HG02981 (cell line): ENCODE data around the gene PPP1R36.
"Not testable (repeated sequence)": the region's sequence is repeated elsewhere in the genome, so short reads cannot be mapped to it uniquely, and the experiment has no call there.

ENCODE experiments used
- ATAC-seq: cut with Tn5 transposase; IDR thresholded peaks from one replicate; pipeline ENCODE4 v1.9.1; 2021; ENCODE audit warnings: mild to moderate bottlenecking, moderate library complexity; ENCODE audit not compliant: unreplicated experiment

Gene PPP1R36

GRCh38 chr14:64562436-64562835 lies 12.7 kb downstream of the PPP1R36 start:
- no peak for ATAC-seq

GRCh38 chr14:64563696-64564095 lies 13.9 kb downstream of the PPP1R36 start:
- ATAC-seq: no peak

- ATAC-seq: no peak
These were observed 16.9 kb downstream of the PPP1R36 start for GRCh38 chr14:64566651-64567122.

- ATAC-seq: no peak
These were observed 19.4 kb downstream of the PPP1R36 start for GRCh38 chr14:64569138-64569631.

- ATAC-seq: not testable (repeated sequence)
These were observed 19.9 kb downstream of the PPP1R36 start for GRCh38 chr14:64569646-64570045.

GRCh38 chr14:64572386-64573104 lies 22.8 kb downstream of the PPP1R36 start:
- ATAC-seq: no peak

GRCh38 chr14:64573109-64573508 lies 23.3 kb downstream of the PPP1R36 start:
- no peak for ATAC-seq

GRCh38 chr14:64574371-64575107 lies 24.8 kb downstream of the PPP1R36 start:
- no peak for ATAC-seq

GRCh38 chr14:64577211-64577610 lies 27.4 kb downstream of the PPP1R36 start:
- no peak for ATAC-seq

- ATAC-seq: no peak
These were observed 30.7 kb downstream of the PPP1R36 start for GRCh38 chr14:64580467-64580866.

- ATAC-seq: no peak
These were observed 31.6 kb downstream of the PPP1R36 start for GRCh38 chr14:64581363-64581762.

GRCh38 chr14:64581817-64582216 lies 32.1 kb downstream of the PPP1R36 start:
- no peak for ATAC-seq

GRCh38 chr14:64584190-64584589 lies 34.4 kb downstream of the PPP1R36 start:
- ATAC-seq: no peak

GRCh38 chr14:64591809-64592208 lies 42.0 kb downstream of the PPP1R36 start:
- no peak for ATAC-seq

- no peak for ATAC-seq
These were observed 44.7 kb downstream of the PPP1R36 start for GRCh38 chr14:64594438-64594837.

- ATAC-seq: no peak
These were observed 48.6 kb downstream of the PPP1R36 start for GRCh38 chr14:64598404-64598803.

- no peak for ATAC-seq
These were observed 51.8 kb downstream of the PPP1R36 start for GRCh38 chr14:64601571-64601970.

- ATAC-seq: no peak
These were observed 53.1 kb downstream of the PPP1R36 start for GRCh38 chr14:64602826-64603225.

GRCh38 chr14:64604001-64604400 lies 54.2 kb downstream of the PPP1R36 start:
- no peak for ATAC-seq

GRCh38 chr14:64604881-64605280 lies 55.1 kb downstream of the PPP1R36 start:
- ATAC-seq: no peak

GRCh38 chr14:64605926-64606685 lies 56.3 kb downstream of the PPP1R36 start:
- ATAC-seq: no peak
